IMR-90 (cell line): ENCODE measurements around the gene MEOX2. TPM values are rescaled to one million over a fixed set of nuclear protein-coding genes. Genes with fewer than 3 reads are reported as not detected.

ENCODE experiments used
- ATAC-seq: fragments of 200-7000 bp; cut with Tn5 transposase; 2 replicates; pipeline ENCODE4 v1.9.1; 2020; ENCODE audit warnings: low read depth, mild to moderate bottlenecking, moderate library complexity
- BruUV-seq: library from RNA; stranded (reverse); fragments of 400-500 nt; replicated peaks from 2 replicates; lab custom pipeline; 2021; lab: Mats Ljungman, UMichigan
- CTCF ChIA-PET: fragments of 300-600 bp; formaldehyde crosslinking; extraction: SDS; loops from one replicate; lab custom pipeline; 2021; ENCODE audit warnings: antibody characterized with exemption; lab: Yijun Ruan, JAX
- POLR2A ChIA-PET: fragments of 300-600 bp; sonication (Branson Sonifier 250); formaldehyde crosslinking; loops from one replicate; lab custom pipeline; 2022; ENCODE audit warnings: antibody characterized with exemption; ENCODE audit not compliant: unreplicated experiment; lab: Charles Lee
- DNase-seq: peaks from one replicate; pipeline ENCODE4 v3.0.0; 2013
- H2AFZ ChIP-seq: replicated peaks from 2 replicates; pipeline ENCODE3; 2013; ENCODE audit warnings: low read length, mild to moderate bottlenecking; ENCODE audit not compliant: poor library complexity
- H2AK5ac ChIP-seq: 2 replicates; pipeline ENCODE4 v1.6.1; 2013; ENCODE audit warnings: low read depth, low read length, inconsistent platforms
- H2AK9ac ChIP-seq: replicated peaks from 2 replicates; pipeline ENCODE3; 2013; ENCODE audit warnings: mild to moderate bottlenecking, low read depth, low read length, moderate library complexity; ENCODE audit not compliant: poor library complexity
- H2BK120ac ChIP-seq: 2 replicates; pipeline ENCODE4 v1.6.1; 2013; ENCODE audit warnings: low read depth, low read length, inconsistent platforms
- H2BK15ac ChIP-seq: 3 replicates; pipeline ENCODE4 v1.6.1; 2013; ENCODE audit warnings: low read depth, low read length, inconsistent platforms
- H2BK20ac ChIP-seq: 2 replicates; pipeline ENCODE4 v1.6.1; 2013; ENCODE audit warnings: low read depth, mild to moderate bottlenecking, inconsistent platforms, low read length, moderate library complexity
- H2BK5ac ChIP-seq: 2 replicates; pipeline ENCODE4 v1.6.1; 2013; ENCODE audit warnings: mild to moderate bottlenecking, low read depth, low read length, inconsistent platforms; ENCODE audit not compliant: poor library complexity, severe bottlenecking
- H3K14ac ChIP-seq: replicated peaks from 2 replicates; pipeline ENCODE4 v1.6.1; 2013; ENCODE audit warnings: low read depth, low read length, inconsistent platforms
- H3K18ac ChIP-seq: 2 replicates; pipeline ENCODE4 v1.6.1; 2013; ENCODE audit warnings: low read depth, low read length, control low read depth
- H3K23ac ChIP-seq: 2 replicates; pipeline ENCODE4 v1.6.1; 2013; ENCODE audit warnings: low read depth, low read length, inconsistent platforms
- H3K27ac ChIP-seq: 2 replicates; pipeline ENCODE4 v1.5.1; 2013; ENCODE audit warnings: mild to moderate bottlenecking, control low read depth, low read length; ENCODE audit not compliant: insufficient read depth
- H3K27me3 ChIP-seq: 2 replicates; pipeline ENCODE4 v1.6.1; 2013; ENCODE audit warnings: low read length; ENCODE audit not compliant: control insufficient read depth, insufficient read depth
- H3K36me3 ChIP-seq: 2 replicates; pipeline ENCODE4 v1.6.1; 2013; ENCODE audit warnings: low read length, mixed read lengths; ENCODE audit not compliant: control insufficient read depth, insufficient read depth
- H3K4ac ChIP-seq: 2 replicates; pipeline ENCODE4 v1.6.1; 2013; ENCODE audit warnings: low read depth, low read length, inconsistent platforms
- H3K4me1 ChIP-seq: 2 replicates; pipeline ENCODE4 v1.6.1; 2013; ENCODE audit warnings: low read length, mixed read lengths; ENCODE audit not compliant: control insufficient read depth, insufficient read depth
- H3K4me2 ChIP-seq: 2 replicates; pipeline ENCODE4 v1.6.1; 2013; ENCODE audit warnings: low read depth, mild to moderate bottlenecking, control low read depth, low read length, moderate library complexity
- H3K4me3 ChIP-seq: 2 replicates; pipeline ENCODE4 v1.5.1; 2013; ENCODE audit warnings: low read depth, mild to moderate bottlenecking, control low read depth, low read length, moderate library complexity; ENCODE audit not compliant: insufficient read depth
- H3K56ac ChIP-seq: 2 replicates; pipeline ENCODE4 v1.6.1; 2013; ENCODE audit warnings: low read length, inconsistent platforms; ENCODE audit not compliant: insufficient read depth; ENCODE audit errors: extremely low read depth
- H3K79me1 ChIP-seq, 2 experiments: 2 replicates each; pipeline ENCODE4 v1.6.1; 2013; ENCODE audit warnings: low read length in 2 of 2, inconsistent platforms in 1 of 2, low read depth in 1 of 2
- H3K9ac ChIP-seq: 2 replicates; pipeline ENCODE4 v1.6.1; 2013; ENCODE audit warnings: low read depth, low read length, control low read depth
- H3K9me1 ChIP-seq: 2 replicates; pipeline ENCODE4 v1.6.1; 2013; ENCODE audit warnings: low read length, inconsistent platforms; ENCODE audit not compliant: insufficient read depth
- H3K9me3 ChIP-seq: 2 replicates; pipeline ENCODE4 v1.6.1; 2013; ENCODE audit warnings: low read length; ENCODE audit not compliant: control insufficient read depth, insufficient read depth
- H4K20me1 ChIP-seq: 2 replicates; pipeline ENCODE4 v1.6.1; 2013; ENCODE audit warnings: low read length, inconsistent platforms; ENCODE audit not compliant: insufficient read depth
- H4K5ac ChIP-seq: 2 replicates; pipeline ENCODE4 v1.6.1; 2013; ENCODE audit warnings: mild to moderate bottlenecking, low read depth, low read length, control low read depth
- H4K8ac ChIP-seq, 2 experiments: 2 replicates each; pipeline ENCODE4 v1.6.1; 2013; ENCODE audit warnings: low read depth in 2 of 2, low read length in 2 of 2, control low read depth in 1 of 2, inconsistent platforms in 1 of 2
- H4K91ac ChIP-seq: 2 replicates; pipeline ENCODE4 v1.6.1; 2013; ENCODE audit warnings: low read depth, low read length, inconsistent platforms; ENCODE audit not compliant: insufficient read depth
- CEBPB ChIP-seq: IDR thresholded peaks from 2 replicates; pipeline ENCODE4 v1.6.1; 2012; ENCODE audit warnings: low read depth, low read length, improper control_type of control experiment
- ELK1 ChIP-seq: fragments of 150-350 bp; IDR thresholded peaks from 2 replicates; pipeline ENCODE4 v1.6.1; 2016; ENCODE audit warnings: low read depth, mild to moderate bottlenecking, low read length, moderate library complexity, borderline replicate concordance
- FOS ChIP-seq: fragments of 150-350 bp; IDR thresholded peaks from 2 replicates; pipeline ENCODE4 v1.6.1; 2016; ENCODE audit warnings: low read depth, low read length
- MAZ ChIP-seq: IDR thresholded peaks from 2 replicates; pipeline ENCODE4 v1.6.1; 2012; ENCODE audit warnings: low read depth, mild to moderate bottlenecking, low read length, improper control_type of control experiment, moderate library complexity, borderline replicate concordance
- MXI1 ChIP-seq: IDR thresholded peaks from 2 replicates; pipeline ENCODE4 v1.6.1; 2012; ENCODE audit warnings: low read depth, mild to moderate bottlenecking, low read length, moderate library complexity, borderline replicate concordance
- NFE2L2 ChIP-seq: fragments of 150-350 bp; IDR thresholded peaks from 2 replicates; pipeline ENCODE4 v1.6.1; 2016; ENCODE audit warnings: low read depth, mild to moderate bottlenecking, low read length
- POLR2A ChIP-seq: IDR thresholded peaks from 2 replicates; pipeline ENCODE4 v1.6.1; 2012; ENCODE audit warnings: mild to moderate bottlenecking, low read depth, low read length
- RAD21 ChIP-seq: IDR thresholded peaks from 2 replicates; pipeline ENCODE4 v1.6.1; 2012; ENCODE audit warnings: low read length, improper control_type of control experiment
- RCOR1 ChIP-seq: IDR thresholded peaks from 2 replicates; pipeline ENCODE4 v1.6.1; 2012; ENCODE audit warnings: mild to moderate bottlenecking, low read length, improper control_type of control experiment; ENCODE audit not compliant: insufficient replicate concordance
- SMC3 ChIP-seq: fragments of 150-350 bp; IDR thresholded peaks from 2 replicates; pipeline ENCODE4 v1.6.1; 2016; ENCODE audit warnings: low read depth, mild to moderate bottlenecking, antibody characterized with exemption, low read length, moderate library complexity
- USF2 ChIP-seq: fragments of 150-350 bp; IDR thresholded peaks from 2 replicates; pipeline ENCODE4 v1.6.1; 2017; ENCODE audit warnings: mild to moderate bottlenecking, antibody characterized with exemption, low read length, low read depth
- WGBS, 2 experiments: methylation state at CpG; one replicate each; pipeline versions ENCODE4 v1.1.5 to v1.1.7; 2013; ENCODE audit warnings: missing lambda C conversion rate in 2 of 2; ENCODE audit not compliant: insufficient read length in 1 of 2; ENCODE audit errors: extremely low coverage in 2 of 2; 5-methylcytosine and 5-hydroxymethylcytosine counted together
- dilution Hi-C: fragments of 300-500 bp; cut with HindIII; formaldehyde crosslinking; loops from one replicate; pipeline ENCODE4 v1.14.3; 2018; ENCODE audit warnings: low sequenced_read_pairs; ENCODE audit not compliant: unreplicated experiment
- in situ Hi-C: fragments of 300-500 bp; cut with MboI; formaldehyde crosslinking; loops from 3 replicates; pipeline ENCODE4 v1.14.3; 2019; ENCODE audit warnings: low sequenced_read_pairs, inconsistent platforms, mixed read lengths
- intact Hi-C: fragments of 100-400 bp; cut with micrococcal nuclease; formaldehyde crosslinking; loops from 2 replicates; pipeline ENCODE4 v1.10.0; 2022
- polyA plus RNA-seq, 3 experiments: library from polyadenylated mRNA; depleted of rRNA; stranded (reverse); fragments of >200 nt; gene quantifications; 2 replicates each; pipeline ENCODE4 v1.2.3, GENCODE V29; 2012; ENCODE audit warnings: low replicate concordance in 1 of 3
- total RNA-seq: library from RNA; depleted of rRNA; stranded (reverse); fragments of >200 nt; gene quantifications from 2 replicates; pipeline ENCODE4 v1.2.3, GENCODE V29; 2012

MEOX2 gene
- total and polyA plus RNA-seq, 2 of the 4 experiments (the other 2 are of a cell fraction), result under 0.01 TPM; not detected in 1

- Histone ChIP-seq H3K27ac (no peak overlapping the region), H3K18ac (no peak overlapping the region), H3K56ac (no peak overlapping the region), H4K20me1 (no peaks in the 10 kb centered on the region), H3K9ac (no peak overlapping the region), H2AFZ (no peak overlapping the region), H3K23ac (no peak overlapping the region), H2BK5ac (no peak overlapping the region), H2AK9ac (no peak overlapping the region), H2BK15ac (no peak overlapping the region), H3K27me3 (no peaks in the 10 kb centered on the region), H3K4me3 (no peak overlapping the region), H3K4me2 (no peak overlapping the region), H2BK120ac (no peak overlapping the region), H3K79me1 (no peaks in the 10 kb centered on the region), H3K14ac (no peak overlapping the region), H4K5ac (no peak overlapping the region), H2AK5ac (no peak overlapping the region), H3K36me3 (no peaks in the 10 kb centered on the region), H3K4ac (no peak overlapping the region), H3K9me3 (no peaks in the 10 kb centered on the region), H4K91ac (no peak overlapping the region), H4K8ac (no peak overlapping the region), H3K4me1 (no peaks in the 10 kb centered on the region), H3K9me1 (no peaks in the 10 kb centered on the region), H2BK20ac (no peak overlapping the region)
- TF ChIP-seq POLR2A (no peak), SMC3 (no peak), CEBPB (no peak), MXI1 (no peak), USF2 (no peak), RCOR1 (no peak), ELK1 (no peak), MAZ (no peak), RAD21 (no peak), FOS (no peak), NFE2L2 (no peak)
- ChIA-PET POLR2A (no interaction called here), CTCF (no interaction called here)
- DNase-seq (no peak), ATAC-seq (no peak)
- BruUV-seq, result no TSS peak
- in situ Hi-C loops, result no loop called here
- WGBS, 2 experiments, result no CpG with 5 or more reads among the region's 1 CpG
- intact Hi-C loops, result no loop called here
- dilution Hi-C loops, result no loop called here
These were observed 24.0 kb downstream of the MEOX2 start for GRCh38 chr7:15662451-15662850.
